GM21423 (cell line): ENCODE results near the gene TRAF3IP1.

ENCODE experiments used
- ATAC-seq: cut with Tn5 transposase; IDR thresholded peaks from one replicate; pipeline ENCODE4 v1.9.1; 2021; ENCODE audit warnings: mild to moderate bottlenecking, moderate library complexity; ENCODE audit not compliant: unreplicated experiment

Gene TRAF3IP1

GRCh38 chr2:238378230-238379095 is 58.1 kb downstream of the TRAF3IP1 start:
- no peak for ATAC-seq

GRCh38 chr2:238379096-238379810 is 58.9 kb downstream of the TRAF3IP1 start:
- ATAC-seq, result no peak

GRCh38 chr2:238380336-238380735 is 60.0 kb downstream of the TRAF3IP1 start:
- ATAC-seq, result no peak

GRCh38 chr2:238380785-238381184 is 60.5 kb downstream of the TRAF3IP1 start:
- ATAC-seq, result no peak

GRCh38 chr2:238381341-238382115 is 61.2 kb downstream of the TRAF3IP1 start:
- no peak for ATAC-seq

- no peak for ATAC-seq
These were observed 62.1 kb downstream of the TRAF3IP1 start for GRCh38 chr2:238382381-238382781.

- ATAC-seq, result no peak
These were observed 62.8 kb downstream of the TRAF3IP1 start for GRCh38 chr2:238383135-238383534.

- no peak for ATAC-seq
These were observed 63.5 kb downstream of the TRAF3IP1 start for GRCh38 chr2:238383743-238384380.

GRCh38 chr2:238387332-238387731 is 67.0 kb downstream of the TRAF3IP1 start:
- ATAC-seq, result no peak

GRCh38 chr2:238388794-238389193 is 68.5 kb downstream of the TRAF3IP1 start:
- no peak for ATAC-seq

- no peak for ATAC-seq
These were observed 69.8 kb downstream of the TRAF3IP1 start for GRCh38 chr2:238389988-238390589.

GRCh38 chr2:238391042-238391689 is 70.8 kb downstream of the TRAF3IP1 start:
- no peak for ATAC-seq

GRCh38 chr2:238396663-238397062 is 76.3 kb downstream of the TRAF3IP1 start:
- no peak for ATAC-seq

GRCh38 chr2:238397356-238397755 is 77.0 kb downstream of the TRAF3IP1 start:
- no peak for ATAC-seq

- ATAC-seq, result no peak
These were observed 78.3 kb downstream of the TRAF3IP1 start for GRCh38 chr2:238398577-238398976.

GRCh38 chr2:238399094-238399493 is 78.8 kb downstream of the TRAF3IP1 start:
- no peak for ATAC-seq

GRCh38 chr2:238401551-238401950 is 81.2 kb downstream of the TRAF3IP1 start:
- ATAC-seq, result no peak

GRCh38 chr2:238403632-238404405 is 83.5 kb downstream of the TRAF3IP1 start:
- no peak for ATAC-seq
